Breast epithelium (tissue), 3 donors: Measurements from ENCODE around the gene MTARC2.

Experiments used
- POLR2A ChIP-seq: fragments of 450-650 bp; IDR thresholded peaks from one replicate; pipeline ENCODE4 v1.6.1; 2016; ENCODE audit warnings: antibody characterized with exemption, mild to moderate bottlenecking, moderate library complexity
- POLR2AphosphoS5 ChIP-seq, 3 donors: sonication (generic); formaldehyde crosslinking; IDR thresholded peaks; one replicate each; pipeline ENCODE4 v1.6.1; 2017; ENCODE audit warnings: antibody characterized with exemption in 3 of 3
- TF ChIP-seq, protein P1 (sequence below), 3 donors: fragments of 450-650 bp; IDR thresholded peaks; one replicate each; pipeline ENCODE4 v1.5.1; 2016 to 2017; ENCODE audit warnings: antibody characterized with exemption in 3 of 3, mild to moderate bottlenecking in 3 of 3, moderate library complexity in 3 of 3

GRCh38 chr1:220750131-220750515, 2.0 kb downstream of the MTARC2 start:
- TF ChIP-seq POLR2A: no peak
- TF ChIP-seq, protein P1, sequence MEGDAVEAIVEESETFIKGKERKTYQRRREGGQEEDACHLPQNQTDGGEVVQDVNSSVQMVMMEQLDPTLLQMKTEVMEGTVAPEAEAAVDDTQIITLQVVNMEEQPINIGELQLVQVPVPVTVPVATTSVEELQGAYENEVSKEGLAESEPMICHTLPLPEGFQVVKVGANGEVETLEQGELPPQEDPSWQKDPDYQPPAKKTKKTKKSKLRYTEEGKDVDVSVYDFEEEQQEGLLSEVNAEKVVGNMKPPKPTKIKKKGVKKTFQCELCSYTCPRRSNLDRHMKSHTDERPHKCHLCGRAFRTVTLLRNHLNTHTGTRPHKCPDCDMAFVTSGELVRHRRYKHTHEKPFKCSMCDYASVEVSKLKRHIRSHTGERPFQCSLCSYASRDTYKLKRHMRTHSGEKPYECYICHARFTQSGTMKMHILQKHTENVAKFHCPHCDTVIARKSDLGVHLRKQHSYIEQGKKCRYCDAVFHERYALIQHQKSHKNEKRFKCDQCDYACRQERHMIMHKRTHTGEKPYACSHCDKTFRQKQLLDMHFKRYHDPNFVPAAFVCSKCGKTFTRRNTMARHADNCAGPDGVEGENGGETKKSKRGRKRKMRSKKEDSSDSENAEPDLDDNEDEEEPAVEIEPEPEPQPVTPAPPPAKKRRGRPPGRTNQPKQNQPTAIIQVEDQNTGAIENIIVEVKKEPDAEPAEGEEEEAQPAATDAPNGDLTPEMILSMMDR (IDR thresholded peaks at IDR 0.05): no peak
- TF ChIP-seq POLR2AphosphoS5 (IDR thresholded peaks at IDR 0.05): no peak
